Naive thymus-derived CD8-positive, alpha-beta T cell (primary cell): ENCODE results near the gene RBPJL. TPM values are rescaled to one million over a fixed set of nuclear protein-coding genes. Genes with fewer than 3 reads are reported as not detected.

Experiments
- ATAC-seq, 2 donors: fragments of 150-1000 bp; cut with Tn5 transposase in 1 of 2; sonication (Bioruptor Pico), chemical (Tn5 transposase) in 1 of 2; 1 replicate in 1 of 2; 2 replicates in 1 of 2; pipeline ENCODE4 v1.10.0; 2021; ENCODE audit warnings: mild to moderate bottlenecking in 2 of 2, moderate library complexity in 2 of 2
- POLR2A ChIA-PET: fragments of 350-600 bp; sonication (Branson Sonifier 250); formaldehyde crosslinking; loops from one replicate; lab custom pipeline; 2021; ENCODE audit warnings: antibody characterized with exemption; lab: Charles Lee
- DNase-seq, 10 donors: peaks; one replicate each; pipeline versions ENCODE4 v3.0.0 to v3.0.0-alpha.2; 2020 to 2022
- H3K27ac Mint-ChIP-seq, 10 donors: one replicate each; pipeline ENCODE4 v1.8.0; 2020 to 2022; ENCODE audit warnings: mild to moderate bottlenecking in 10 of 10, mixed read lengths in 10 of 10, moderate library complexity in 4 of 10, inconsistent platforms in 1 of 10
- H3K27me3 Mint-ChIP-seq, 5 donors: one replicate each; pipeline ENCODE4 v1.8.0; 2021 to 2022; ENCODE audit warnings: mixed read lengths in 5 of 5
- H3K36me3 Mint-ChIP-seq, 3 donors: one replicate each; pipeline ENCODE4 v1.8.0; 2020 to 2022; ENCODE audit warnings: mixed read lengths in 3 of 3, mild to moderate bottlenecking in 2 of 3, inconsistent platforms in 1 of 3
- H3K4me1 Mint-ChIP-seq, 4 donors: one replicate each; pipeline ENCODE4 v1.8.0; 2021 to 2022; ENCODE audit warnings: mixed read lengths in 4 of 4
- H3K4me3 Mint-ChIP-seq, 10 donors: one replicate each; pipeline ENCODE4 v1.8.0; 2020 to 2022; ENCODE audit warnings: mild to moderate bottlenecking in 10 of 10, mixed read lengths in 10 of 10, moderate library complexity in 6 of 10, inconsistent platforms in 1 of 10
- H3K9me3 Mint-ChIP-seq, 9 donors: one replicate each; pipeline ENCODE4 v1.8.0; 2020 to 2022; ENCODE audit warnings: mixed read lengths in 9 of 9, mild to moderate bottlenecking in 3 of 9, inconsistent platforms in 1 of 9, moderate library complexity in 1 of 9
- polyA plus RNA-seq, 3 donors: library from polyadenylated mRNA; unstranded; fragments of 300-500 nt; fragmentation: Illumina TruSeq; gene quantifications; one replicate each; pipeline ENCODE4 v1.2.3, GENCODE V29; 2021
- total RNA-seq, 8 experiments: library from RNA in 2 of 8; stranded (reverse) in 2 of 8; gene quantifications; one replicate each; pipeline ENCODE4 v1.2.3 and lab custom pipeline; 2021 to 2026

RBPJL gene
- total and polyA plus RNA-seq, 5 experiments from 2014 or later: not detected

DNA sequence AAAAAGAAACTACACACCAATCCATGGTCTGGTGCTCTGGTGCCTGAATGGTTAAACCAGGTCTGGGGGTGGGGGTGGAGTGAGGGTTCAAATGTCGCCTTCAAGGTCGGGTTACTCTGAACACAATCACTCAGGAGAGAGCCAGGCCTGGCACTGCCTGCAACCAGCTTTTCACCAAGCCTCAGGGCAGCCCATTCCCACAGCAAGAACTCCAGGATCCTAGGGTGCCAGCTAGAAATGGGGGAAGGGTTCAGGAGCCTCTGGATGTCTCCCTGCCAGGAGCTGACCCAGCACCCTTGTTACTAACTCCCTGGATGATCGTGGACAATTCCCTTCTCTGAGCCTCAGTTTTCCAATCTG, 34.9 kb downstream of the RBPJL start:
- no peak overlapping the region for H3K4me3 Mint-ChIP-seq
- DNase-seq (no peak), ATAC-seq (no peak)
- peaks cover 4 to 21% (median 15%) of the 10 kb centered on the region in 5 donors for H3K27me3 Mint-ChIP-seq
- POLR2A ChIA-PET: no interaction called here
- H3K36me3 Mint-ChIP-seq: no peaks in the 10 kb centered on the region
- peaks cover 0 to 4% (median 0%) of the 10 kb centered on the region in 4 donors for H3K4me1 Mint-ChIP-seq
- no peak overlapping the region for H3K27ac Mint-ChIP-seq
- no peaks in the 10 kb centered on the region for H3K9me3 Mint-ChIP-seq

DNA sequence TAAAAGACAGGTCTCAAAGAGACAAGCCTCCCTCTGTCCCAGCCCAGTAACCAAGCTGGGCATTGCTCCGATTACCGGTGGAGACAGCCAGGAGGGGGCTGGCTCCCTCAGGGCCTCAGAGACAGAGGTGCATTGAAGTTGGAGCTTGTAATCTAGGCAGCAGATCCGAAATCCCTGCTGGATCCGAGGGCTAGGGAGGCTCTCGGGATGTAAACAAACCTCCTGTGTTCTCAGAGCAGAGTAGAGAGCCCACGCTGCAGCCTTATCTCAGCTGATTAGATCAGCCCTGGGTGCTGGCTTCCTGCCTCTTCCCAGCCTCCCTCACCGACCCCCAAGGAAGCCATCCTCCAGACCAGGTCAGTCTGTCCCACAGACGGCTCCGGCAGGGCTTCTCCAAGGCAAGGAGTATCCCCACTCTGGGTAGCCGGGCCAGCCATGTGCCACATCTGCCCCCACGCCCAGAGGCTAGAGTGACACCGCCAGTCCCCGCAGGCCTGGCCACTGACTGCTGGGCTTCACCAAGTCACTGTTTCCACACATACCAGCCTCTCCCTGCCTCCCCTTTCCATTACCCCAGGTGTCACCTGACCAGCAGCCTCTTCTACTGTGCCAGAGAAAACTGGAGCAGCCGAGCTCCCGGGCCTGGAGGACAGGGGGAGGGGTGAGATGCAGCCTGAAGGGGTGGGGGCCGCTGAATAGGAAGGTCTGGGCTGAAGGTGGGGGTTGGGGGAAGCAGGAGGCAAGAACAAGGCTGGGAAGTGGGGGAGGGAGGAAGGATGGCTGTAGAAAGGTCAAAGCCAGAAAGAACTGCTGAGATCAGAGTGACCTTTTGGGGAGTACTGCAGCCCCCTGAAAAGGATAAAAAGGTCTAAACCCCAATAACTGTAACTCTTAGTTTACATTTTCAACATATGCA, 35.6 kb downstream of the RBPJL start:
- no peaks in the 10 kb centered on the region for H3K36me3 Mint-ChIP-seq

DNA sequence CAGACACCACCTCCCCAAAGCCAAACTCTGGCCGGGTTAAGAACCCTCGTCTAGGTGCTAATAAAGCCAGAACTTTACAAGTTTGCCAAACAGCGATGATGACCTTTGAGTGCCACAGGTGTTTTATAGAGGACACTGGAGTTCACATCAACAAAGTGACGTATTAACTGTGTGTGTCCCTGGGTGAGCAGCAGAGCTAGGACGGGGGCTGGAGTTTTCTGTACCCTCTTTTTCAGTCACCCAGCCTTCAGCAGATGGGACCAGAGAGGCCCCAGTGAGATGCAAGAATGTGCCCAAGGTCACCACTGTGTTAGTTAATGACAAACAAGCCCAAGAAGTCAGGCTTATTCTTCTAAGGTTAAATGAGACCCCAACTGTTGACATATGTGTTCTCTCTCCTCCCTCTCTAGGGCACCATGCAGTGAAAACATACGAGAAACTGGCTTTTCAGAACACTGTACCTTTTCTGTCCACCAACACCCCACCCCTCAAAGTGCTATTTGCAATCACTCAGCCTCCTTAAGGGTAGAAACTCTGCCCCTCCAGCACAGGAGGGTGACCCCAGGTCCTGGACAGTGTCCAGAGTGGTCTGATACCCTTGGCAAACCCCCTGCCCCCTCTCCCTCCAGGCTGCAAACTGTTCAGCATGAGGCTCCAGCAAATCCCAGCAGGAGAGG, 36.4 kb downstream of the RBPJL start:
- Mint-ChIP-seq H3K27ac (no peak overlapping the region), H3K4me3 (no peak overlapping the region), H3K9me3 (no peaks in the 10 kb centered on the region), H3K4me1 (peaks cover 0 to 13% (median 4%) of the 10 kb centered on the region in 4 donors), H3K36me3 (no peaks in the 10 kb centered on the region), H3K27me3 (peaks cover 8 to 32% (median 26%) of the 10 kb centered on the region in 5 donors)
- POLR2A ChIA-PET: no interaction called here
- DNase-seq (no peak), ATAC-seq (no peak)

More for the DNA sequence above, 35.6 kb downstream of the RBPJL start:
- H3K9me3 Mint-ChIP-seq: no peaks in the 10 kb centered on the region
- peaks cover 8 to 28% (median 21%) of the 10 kb centered on the region in 5 donors for H3K27me3 Mint-ChIP-seq
- ATAC-seq (no peak), DNase-seq (no peak)
- H3K4me3 Mint-ChIP-seq: no peak overlapping the region
- peaks cover 0 to 8% (median under 1%) of the 10 kb centered on the region in 4 donors for H3K4me1 Mint-ChIP-seq
- POLR2A ChIA-PET: no interaction called here
- H3K27ac Mint-ChIP-seq: no peak overlapping the region

DNA sequence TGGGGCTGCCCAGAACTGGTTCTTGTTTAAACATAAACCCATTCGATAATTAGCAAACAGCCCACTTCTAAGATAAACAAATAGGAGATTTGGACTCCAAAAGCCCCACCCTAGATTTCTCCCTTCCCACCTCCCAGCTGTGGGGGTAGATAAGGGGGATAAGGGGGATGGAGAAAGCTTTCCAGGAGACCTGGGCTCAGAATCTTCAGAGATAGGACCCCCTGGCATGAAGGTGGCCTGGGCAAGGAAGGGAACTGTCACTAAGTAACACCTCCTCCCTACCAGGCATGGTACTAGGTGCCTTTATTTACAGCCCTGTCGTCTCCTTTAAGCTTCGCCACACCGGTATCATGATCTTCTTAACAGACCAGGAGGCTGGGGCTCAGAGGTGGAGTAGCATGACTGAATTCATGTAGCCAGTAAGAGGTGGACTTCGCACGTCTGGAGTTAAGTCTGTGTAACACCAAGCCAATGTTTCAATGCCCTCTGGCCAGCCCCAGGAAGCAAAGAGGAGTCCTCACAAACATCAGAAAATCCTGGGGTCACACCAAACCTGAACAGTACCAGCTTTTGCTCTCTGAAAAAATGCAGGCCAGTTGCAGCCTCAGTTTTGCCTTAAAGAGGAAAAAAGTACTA, 37.0 kb downstream of the RBPJL start:
- H3K27ac Mint-ChIP-seq: peak overlapping the region in 1 of 10 donors; percentile 33
- DNase-seq: no peak
- H3K27me3 Mint-ChIP-seq: peaks cover 8 to 32% (median 26%) of the 10 kb centered on the region in 5 donors
- POLR2A ChIA-PET: no interaction called here
- no peak overlapping the region for H3K4me3 Mint-ChIP-seq
- no peak for ATAC-seq
- H3K4me1 Mint-ChIP-seq: peaks cover 0 to 16% (median 5%) of the 10 kb centered on the region in 4 donors
- peaks cover 0 to 2% (median 0%) of the 10 kb centered on the region in 3 donors for H3K36me3 Mint-ChIP-seq
- no peaks in the 10 kb centered on the region for H3K9me3 Mint-ChIP-seq

DNA sequence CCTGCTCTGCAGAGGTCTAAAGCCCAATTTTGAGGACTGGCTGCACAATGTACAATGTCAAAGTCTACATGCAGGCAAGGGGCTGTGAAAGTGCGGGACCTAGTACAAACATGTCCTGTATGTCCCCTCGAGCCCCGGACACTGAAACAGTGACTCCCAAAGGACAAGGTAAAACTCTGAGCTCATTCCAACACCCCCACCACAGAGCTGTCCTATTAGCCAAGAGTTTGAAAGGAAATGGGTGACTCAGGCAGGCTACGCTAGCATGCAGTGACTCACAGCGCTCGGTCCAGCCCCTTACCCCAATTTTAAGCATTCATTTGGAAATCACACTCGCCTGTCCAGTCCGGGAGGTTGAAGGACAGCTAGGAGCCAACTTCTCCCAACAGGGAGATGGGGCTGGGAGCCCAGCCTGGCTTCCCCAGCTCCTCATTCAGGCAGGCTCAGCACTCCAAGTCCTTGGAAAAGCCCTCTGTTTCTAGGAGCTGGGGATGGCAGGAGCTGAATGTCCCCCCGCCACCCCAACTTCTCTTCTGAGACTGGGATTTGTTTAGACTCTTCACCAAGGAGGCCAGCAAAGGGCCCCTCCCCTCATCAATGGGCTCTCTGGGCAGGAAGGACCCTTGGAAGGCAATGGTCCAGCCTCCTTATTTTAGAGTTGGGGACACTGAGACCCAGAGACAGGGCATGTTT, 37.7 kb downstream of the RBPJL start:
- no peak for DNase-seq
- H3K27me3 Mint-ChIP-seq: peaks cover 8 to 32% (median 26%) of the 10 kb centered on the region in 5 donors
- no peak for ATAC-seq
- no peak overlapping the region for H3K4me3 Mint-ChIP-seq
- POLR2A ChIA-PET: no interaction called here
- peaks cover 0 to 2% (median 0%) of the 10 kb centered on the region in 3 donors for H3K36me3 Mint-ChIP-seq
- peaks cover 0 to 16% (median 5%) of the 10 kb centered on the region in 4 donors for H3K4me1 Mint-ChIP-seq
- no peaks in the 10 kb centered on the region for H3K9me3 Mint-ChIP-seq
- H3K27ac Mint-ChIP-seq: no peak overlapping the region

DNA sequence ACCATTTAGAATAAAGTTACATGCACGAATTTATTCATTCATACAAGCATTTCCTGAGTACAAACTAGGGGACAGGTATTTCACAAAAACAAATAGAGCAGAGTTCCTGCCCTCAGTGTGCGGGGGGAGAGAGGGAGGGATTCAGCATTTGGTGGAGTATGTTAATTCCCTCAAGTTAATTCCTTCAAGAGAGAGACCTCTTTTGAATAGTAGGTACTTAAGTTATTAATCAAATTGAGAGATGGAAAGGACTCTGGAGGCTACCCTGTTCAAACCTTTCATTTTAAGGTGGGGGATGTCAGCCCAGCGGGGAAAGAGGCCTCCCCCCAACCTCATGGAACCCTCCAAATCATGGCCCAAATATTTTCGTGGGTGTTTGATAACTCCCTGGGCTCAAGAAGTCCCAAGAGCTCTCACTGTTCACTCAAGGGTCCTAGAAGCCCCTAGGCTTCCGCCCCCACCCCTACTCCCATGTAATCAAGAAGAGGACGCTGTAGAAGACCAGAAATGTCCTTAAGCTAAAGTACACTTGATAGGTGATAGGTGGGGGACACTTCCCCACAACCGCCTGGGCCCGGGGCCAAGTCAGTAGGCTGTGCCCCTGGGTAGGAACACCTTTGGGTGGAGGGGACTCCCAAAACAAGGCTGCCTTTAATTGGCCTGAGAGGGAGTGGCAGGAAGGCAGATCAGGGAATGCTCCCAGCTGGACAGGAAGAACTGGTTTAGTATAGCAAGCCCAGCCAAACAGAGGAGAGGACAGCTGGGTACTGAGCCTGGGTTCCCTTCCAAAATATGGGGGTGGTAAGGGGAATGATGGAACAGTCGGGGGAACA, 38.7 kb downstream of the RBPJL start:
- peaks cover 0 to 16% (median 5%) of the 10 kb centered on the region in 4 donors for H3K4me1 Mint-ChIP-seq
- no peak for ATAC-seq
- no peak for DNase-seq
- no peak overlapping the region for H3K4me3 Mint-ChIP-seq
- no peak overlapping the region for H3K27ac Mint-ChIP-seq
- H3K9me3 Mint-ChIP-seq: no peaks in the 10 kb centered on the region
- POLR2A ChIA-PET: no interaction called here
- H3K36me3 Mint-ChIP-seq: peaks cover 0 to 2% (median 0%) of the 10 kb centered on the region in 3 donors
- H3K27me3 Mint-ChIP-seq: peaks cover 8 to 32% (median 26%) of the 10 kb centered on the region in 5 donors

DNA sequence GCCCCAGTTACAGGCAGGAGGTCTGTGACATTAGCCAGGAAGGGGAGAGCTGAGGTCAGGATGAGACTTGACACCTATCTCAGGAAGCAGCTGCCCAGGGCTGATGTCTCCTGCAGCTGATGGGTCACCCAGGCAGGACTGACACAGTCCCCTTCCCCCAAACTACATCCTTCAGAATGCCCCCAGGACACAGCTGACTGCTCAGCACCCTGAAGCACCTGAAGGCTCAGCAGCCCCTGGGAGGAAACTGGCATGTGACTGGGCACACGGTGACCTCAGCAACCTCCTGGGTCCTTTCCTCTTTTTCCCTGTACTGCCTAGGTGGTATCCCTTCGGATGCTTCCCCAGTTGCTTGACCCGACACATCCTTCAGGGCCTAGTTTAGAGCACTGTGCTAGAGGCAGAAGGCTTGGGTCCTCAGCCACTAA, 39.7 kb downstream of the RBPJL start:
- Mint-ChIP-seq H3K4me3 (no peak overlapping the region), H3K27me3 (peaks cover 8 to 32% (median 26%) of the 10 kb centered on the region in 5 donors), H3K9me3 (no peaks in the 10 kb centered on the region), H3K36me3 (peaks cover 0 to 2% (median 0%) of the 10 kb centered on the region in 3 donors), H3K4me1 (peaks cover 0 to 16% (median 5%) of the 10 kb centered on the region in 4 donors), H3K27ac (no peak overlapping the region)
- POLR2A ChIA-PET: no interaction called here
- no peak for ATAC-seq
- no peak for DNase-seq

DNA sequence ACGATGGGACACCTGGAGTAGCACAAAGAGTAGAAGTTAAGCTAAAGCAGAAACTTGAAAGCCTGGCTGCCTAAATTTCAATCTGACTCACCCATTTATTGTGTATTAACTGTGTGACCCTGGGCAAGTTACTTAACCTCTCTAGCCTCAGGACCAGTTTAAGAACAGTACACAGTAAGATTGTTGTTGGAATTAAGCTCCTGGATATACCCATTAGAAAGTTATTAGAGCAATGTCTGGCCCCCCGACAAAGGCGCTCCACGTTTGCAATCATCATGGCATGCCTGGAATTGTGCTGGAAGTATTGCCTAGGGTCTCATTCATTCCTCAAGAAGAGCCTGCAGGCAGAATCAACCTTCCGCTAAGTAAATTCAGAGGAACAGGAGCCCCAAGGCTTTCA, 40.2 kb downstream of the RBPJL start:
- DNase-seq: no peak
- peaks cover 0 to 16% (median 5%) of the 10 kb centered on the region in 4 donors for H3K4me1 Mint-ChIP-seq
- H3K4me3 Mint-ChIP-seq: peak overlapping the region in 7 of 10 donors; percentile 7 to 81 (median 73)
- H3K27me3 Mint-ChIP-seq: peaks cover 8 to 32% (median 26%) of the 10 kb centered on the region in 5 donors
- peaks cover 0 to 2% (median 0%) of the 10 kb centered on the region in 3 donors for H3K36me3 Mint-ChIP-seq
- POLR2A ChIA-PET: interaction anchor here (1.5 kb wide), 1 partner anchor 69 kb away, joined by 3 read pairs; the partner anchor contains the start of gene PIGT
- H3K9me3 Mint-ChIP-seq: no peaks in the 10 kb centered on the region
- ATAC-seq: no peak
- H3K27ac Mint-ChIP-seq: no peak overlapping the region

DNA sequence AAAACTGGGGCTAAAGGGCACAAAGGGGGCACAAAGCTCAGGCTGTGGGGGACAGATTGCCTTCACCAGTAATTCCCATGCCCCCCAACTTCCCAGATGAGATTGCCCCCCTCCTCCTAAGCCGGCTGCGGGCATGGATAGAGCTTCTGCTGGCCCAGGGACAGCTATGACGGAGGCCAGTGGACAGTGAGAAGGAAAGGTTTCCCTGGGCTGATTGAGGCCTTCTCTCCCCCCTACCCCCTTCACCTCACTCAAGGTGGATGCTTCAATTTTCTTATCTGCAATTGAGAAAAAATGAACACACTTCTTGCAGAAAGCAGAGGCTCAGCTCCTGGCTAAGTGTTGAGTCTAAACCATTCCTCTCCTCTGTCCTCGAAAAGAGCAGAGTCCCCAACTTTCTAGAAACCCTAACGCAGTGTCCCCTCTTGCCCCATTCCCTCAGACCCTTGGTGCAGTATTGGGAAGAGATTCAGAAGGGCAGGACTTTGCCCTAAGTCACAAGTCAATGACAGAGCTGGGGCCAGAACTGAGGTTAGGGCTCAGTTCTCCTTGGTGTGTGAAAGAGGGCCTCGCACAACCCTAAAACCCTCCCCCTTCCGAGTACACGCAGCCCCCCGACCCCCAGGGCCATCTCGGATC, 40.8 kb downstream of the RBPJL start:
- Mint-ChIP-seq H3K27ac (no peak overlapping the region), H3K4me3 (peak overlapping the region; percentile 45 to 81 (median 74)), H3K9me3 (no peaks in the 10 kb centered on the region), H3K4me1 (peaks cover 0 to 16% (median 5%) of the 10 kb centered on the region in 4 donors), H3K27me3 (peaks cover 8 to 32% (median 26%) of the 10 kb centered on the region in 5 donors), H3K36me3 (peaks cover 0 to 2% (median 0%) of the 10 kb centered on the region in 3 donors)
- DNase-seq (no peak), ATAC-seq (peak in 1 of 2 donors; percentile 20)
- POLR2A ChIA-PET: interaction anchor here (1.5 kb wide), 1 partner anchor 69 kb away, joined by 3 read pairs; the partner anchor contains the start of gene PIGT

DNA sequence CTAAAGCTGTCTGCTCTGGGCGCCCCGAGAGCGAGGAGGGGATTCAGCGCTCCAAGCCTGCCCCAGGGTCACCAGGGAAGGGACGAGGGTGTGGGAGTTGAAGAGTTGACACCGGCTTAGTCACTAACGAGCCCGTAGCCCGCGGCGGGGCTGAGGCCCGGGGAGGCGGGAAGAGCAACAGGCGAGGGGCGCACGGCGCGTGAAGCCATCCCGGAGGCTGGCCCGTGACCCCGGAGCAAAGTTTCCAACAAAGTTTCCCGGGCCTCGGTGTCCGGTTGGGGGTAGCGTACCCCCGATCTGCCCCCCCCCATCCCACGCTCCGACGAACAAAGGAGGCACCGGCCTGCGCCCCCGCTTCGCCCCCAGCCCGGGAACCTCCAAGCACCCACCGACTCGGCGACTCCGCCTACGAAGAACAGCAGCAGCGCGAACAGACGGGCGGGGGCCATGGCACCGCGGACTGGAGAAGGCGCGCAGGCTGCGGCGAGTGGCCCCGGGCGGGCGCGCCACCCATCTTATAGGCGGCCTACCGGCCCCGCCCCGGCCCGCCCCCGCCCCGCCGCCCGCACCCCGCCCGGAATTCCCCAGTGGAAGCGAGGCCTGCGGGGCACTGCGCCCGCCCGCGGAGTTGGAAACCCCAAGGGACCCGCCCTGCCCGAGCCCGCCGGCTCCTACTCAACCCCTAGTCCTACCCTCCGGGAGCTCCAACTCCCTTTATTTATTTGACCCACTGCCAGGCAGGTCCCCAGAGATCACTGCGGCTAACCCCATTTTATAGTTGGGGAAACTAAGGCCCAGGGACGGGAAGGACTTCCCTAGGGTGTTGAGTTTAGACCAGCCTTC, 41.5 kb downstream of the RBPJL start, which contains the start of gene SDC4:
Gene SDC4 (minus strand): TSS at position 489 of the 843 bp plus-strand sequence. CDS start 40 bp downstream, at position 449.
- ATAC-seq: peak; percentile 85 to 90
- Mint-ChIP-seq H3K27ac (peak within 1 kb of the TSS in 1 of 10 donors; percentile 15), H3K4me1 (peaks cover 0 to 16% (median 5%) of the 10 kb centered on the region in 4 donors), H3K27me3 (peaks cover 8 to 30% (median 26%) of the 10 kb centered on the region in 5 donors), H3K9me3 (no peaks in the 10 kb centered on the region), H3K4me3 (peak within 1 kb of the TSS; percentile 45 to 81 (median 74)), H3K36me3 (peaks cover 0 to 2% (median 0%) of the 10 kb centered on the region in 3 donors)
- POLR2A ChIA-PET: interaction anchor here (0.5 to 1.5 kb wide), 2 partner anchors 68 to 106 kb away, joined by 3 read pairs; partner anchors contain the start of gene PIGT
- DNase-seq: peak in 7 of 10 donors; percentile 14 to 45 (median 25)
